ENCODE results near the gene PECR. TPM values are rescaled to one million over a fixed set of nuclear protein-coding genes. Genes with fewer than 3 reads are reported as not detected.

PECR gene
- total and polyA plus RNA-seq, 9 of the 15 experiments (the other 6 are each of a cell fraction or from before 2014, with no cell fraction given) = 1.1 to 10.3 (median 8.2) TPM

GRCh38 chr2:216023055-216023648, 58.5 kb downstream of the PECR start (continued):
- TF ChIP-seq DEAF1 (CRISPR knock-in tag; IDR thresholded peaks at IDR 0.05) (0 out of 2 replicates have a peak, but pooled peaks have one; percentile 18), SMC3 (conservative IDR thresholded peaks at IDR 0.05; ENCODE audit: insufficient read depth, low read depth, low read length) (peak; percentile 37; the same call in 1 of the 2 replicates), JUNB (CRISPR knock-in tag; conservative IDR thresholded peaks at IDR 0.05) (no peak), GTF2B (IDR thresholded peaks at IDR 0.05; ENCODE audit: extremely low read depth, insufficient read length) (no peak), SREBF1 (IDR thresholded peaks at IDR 0.05; ENCODE audit: borderline replicate concordance, low read depth, low read length) (no peak)

- no peak overlapping the region for H2AFZ ChIP-seq (ENCODE audit: low read depth, low read length)
- CTCF ChIA-PET (ENCODE audit: low intra/inter-chr PET ratio) = no interaction called here
- no peaks in the 10 kb centered on the region for H3K36me3 ChIP-seq (ENCODE audit: control insufficient read depth, insufficient read depth, low read length)
- no peaks in the 10 kb centered on the region for H3K9me1 ChIP-seq (ENCODE audit: control insufficient read depth, insufficient read depth, low read length)
- H3K4me1 ChIP-seq (replicated peaks in 1 of 2; ENCODE audit: control insufficient read depth in 2 of 2, insufficient read depth in 2 of 2, low read length in 2 of 2) = no peaks in the 10 kb centered on the region; a peak in 1 of 5 replicates
- no peak overlapping the region for H3K9ac ChIP-seq (ENCODE audit: insufficient read depth in 1 of 2, low read depth in 2 of 2, low read length in 2 of 2)
- WGBS (ENCODE audit: insufficient coverage, low coverage, missing lambda C conversion rate) = 43% methylated on average over 7 of the region's 7 CpGs
- no peak for FAIRE-seq
- H3K79me2 ChIP-seq (ENCODE audit: control insufficient read depth, insufficient read depth, low read length) = no peaks in the 10 kb centered on the region
- no peak overlapping the region for H3K27ac ChIP-seq (ENCODE audit: extremely low read depth, low read depth, low read length)
- no peak overlapping the region for H3K4me3 ChIP-seq
- POLR2A ChIA-PET = interaction anchor here (0.6 kb wide), 1 partner anchor 746 kb away, joined by 3 read pairs; no protein-coding TSS in a partner anchor
- in situ Hi-C loops (cut with MboI) = no loop called here
- no TSS peak for BruUV-seq (replicated peaks)
- H3K4me2 ChIP-seq (ENCODE audit: insufficient read depth, low read length) = no peak overlapping the region
- no peak for DNase-seq (ENCODE audit: extremely low read depth in 1 of 4, low spot score in 3 of 4)
- H3K9me3 ChIP-seq (replicated peaks; ENCODE audit: control insufficient read depth, insufficient read depth, low read depth, low read length) = no peaks in the 10 kb centered on the region
- H4K20me1 ChIP-seq (replicated peaks; ENCODE audit: control insufficient read depth, insufficient read depth, low read length) = no peaks in the 10 kb centered on the region
- intact Hi-C loops (cut with micrococcal nuclease) = no loop called here
- ATAC-seq = no peak
- no peaks in the 10 kb centered on the region for H3K27me3 ChIP-seq (ENCODE audit: control insufficient read depth in 2 of 2, insufficient read depth in 2 of 2, low read length in 2 of 2)
- TF ChIP-seq CC2D1A (IDR thresholded peaks at IDR 0.05) (no peak), ERF (CRISPR knock-in tag; IDR thresholded peaks at IDR 0.05) (no peak), ZBTB33 (CRISPR knock-in tag; IDR thresholded peaks at IDR 0.05) (no peak), GTF2A2 (tag; IDR thresholded peaks at IDR 0.05) (no peak), PHF8 (IDR thresholded peaks at IDR 0.05; ENCODE audit: borderline replicate concordance, low read length) (no peak), TAF9B (IDR thresholded peaks at IDR 0.05; ENCODE audit: partially characterized antibody) (no peak), TCFL5 (CRISPR knock-in tag; conservative IDR thresholded peaks at IDR 0.05) (no peak), ZNF324 (CRISPR knock-in tag; IDR thresholded peaks at IDR 0.05) (no peak), MLLT1 (IDR thresholded peaks at IDR 0.05) (no peak)
Measured at GRCh38 chr2:216021768-216022565, 59.6 kb downstream of the PECR start.
